ENCODE results near the gene BTF3L4.

GRCh38 chr1:52060822-52061221, 4.7 kb downstream of the BTF3L4 start:
- TF ChIP-seq, protein P1, sequence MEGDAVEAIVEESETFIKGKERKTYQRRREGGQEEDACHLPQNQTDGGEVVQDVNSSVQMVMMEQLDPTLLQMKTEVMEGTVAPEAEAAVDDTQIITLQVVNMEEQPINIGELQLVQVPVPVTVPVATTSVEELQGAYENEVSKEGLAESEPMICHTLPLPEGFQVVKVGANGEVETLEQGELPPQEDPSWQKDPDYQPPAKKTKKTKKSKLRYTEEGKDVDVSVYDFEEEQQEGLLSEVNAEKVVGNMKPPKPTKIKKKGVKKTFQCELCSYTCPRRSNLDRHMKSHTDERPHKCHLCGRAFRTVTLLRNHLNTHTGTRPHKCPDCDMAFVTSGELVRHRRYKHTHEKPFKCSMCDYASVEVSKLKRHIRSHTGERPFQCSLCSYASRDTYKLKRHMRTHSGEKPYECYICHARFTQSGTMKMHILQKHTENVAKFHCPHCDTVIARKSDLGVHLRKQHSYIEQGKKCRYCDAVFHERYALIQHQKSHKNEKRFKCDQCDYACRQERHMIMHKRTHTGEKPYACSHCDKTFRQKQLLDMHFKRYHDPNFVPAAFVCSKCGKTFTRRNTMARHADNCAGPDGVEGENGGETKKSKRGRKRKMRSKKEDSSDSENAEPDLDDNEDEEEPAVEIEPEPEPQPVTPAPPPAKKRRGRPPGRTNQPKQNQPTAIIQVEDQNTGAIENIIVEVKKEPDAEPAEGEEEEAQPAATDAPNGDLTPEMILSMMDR (IDR thresholded peaks at IDR 0.05; ENCODE audit: insufficient read depth, low read length), result no peak
- no peak for TF ChIP-seq REST (IDR thresholded peaks at IDR 0.05; ENCODE audit: insufficient replicate concordance, low read depth)

Data from HL-60 (cell line).